GM19467 (cell line): ENCODE data around the gene ZNF865.

Experiments used
- ATAC-seq: cut with Tn5 transposase; IDR thresholded peaks from one replicate; pipeline ENCODE4 v1.9.1; 2021; ENCODE audit warnings: mild to moderate bottlenecking, moderate library complexity; ENCODE audit not compliant: unreplicated experiment

ZNF865 gene

DNA sequence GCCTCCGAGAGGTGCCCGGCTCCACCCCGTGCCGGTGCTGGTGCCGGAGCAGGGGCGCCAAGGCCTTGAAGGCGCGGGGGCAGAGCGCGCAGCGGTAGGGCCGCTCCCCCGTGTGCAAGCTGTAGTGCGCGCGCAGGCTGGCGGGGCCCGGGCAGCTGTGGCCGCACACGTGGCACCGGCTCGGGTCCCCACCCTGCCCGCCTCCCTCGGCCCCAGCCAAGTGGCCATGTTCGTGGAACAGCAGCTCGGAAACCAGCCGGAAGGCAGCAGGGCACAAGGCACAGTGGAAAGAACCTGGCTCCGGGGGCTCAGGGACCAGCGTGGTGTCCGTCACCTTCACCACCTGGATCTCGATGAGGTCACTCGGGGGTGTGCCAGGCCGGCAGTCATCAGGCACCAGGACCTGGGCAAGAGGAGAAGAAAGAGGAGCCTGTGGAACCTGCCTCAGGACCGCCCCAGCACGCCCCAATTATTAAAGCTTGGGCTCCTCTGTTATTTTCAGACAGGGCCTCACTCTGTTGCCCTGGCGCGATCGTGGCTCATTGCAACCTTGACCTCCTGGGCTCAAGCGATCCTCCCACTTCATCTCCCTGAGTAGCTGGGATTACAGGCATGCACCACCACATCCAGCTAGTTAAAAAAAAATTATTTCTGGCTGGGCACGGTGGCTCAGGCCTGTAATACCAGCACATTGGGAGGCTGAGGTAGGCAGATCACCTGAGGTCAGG lies 17.0 kb downstream of the ZNF865 start:
- ATAC-seq, result no peak

DNA sequence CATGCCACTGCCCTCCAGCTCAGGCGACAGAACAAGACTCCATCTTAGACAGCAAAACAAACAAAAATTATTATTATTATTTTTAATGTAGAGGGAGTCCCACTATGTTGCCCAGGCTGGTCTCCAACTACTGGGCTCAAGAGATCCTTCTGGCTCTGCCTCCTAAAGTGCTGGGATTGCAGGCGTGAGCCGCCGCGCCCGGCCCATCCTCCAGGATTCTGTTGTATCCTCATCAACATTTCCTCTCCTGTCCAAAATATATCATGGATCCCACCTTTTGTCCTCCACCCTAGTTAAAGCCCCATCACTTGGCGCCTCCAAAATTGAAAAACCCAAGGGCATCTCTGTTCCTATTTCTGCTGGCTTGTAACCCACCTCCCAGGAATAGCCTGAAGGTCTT lies 17.7 kb downstream of the ZNF865 start:
- no peak for ATAC-seq

DNA sequence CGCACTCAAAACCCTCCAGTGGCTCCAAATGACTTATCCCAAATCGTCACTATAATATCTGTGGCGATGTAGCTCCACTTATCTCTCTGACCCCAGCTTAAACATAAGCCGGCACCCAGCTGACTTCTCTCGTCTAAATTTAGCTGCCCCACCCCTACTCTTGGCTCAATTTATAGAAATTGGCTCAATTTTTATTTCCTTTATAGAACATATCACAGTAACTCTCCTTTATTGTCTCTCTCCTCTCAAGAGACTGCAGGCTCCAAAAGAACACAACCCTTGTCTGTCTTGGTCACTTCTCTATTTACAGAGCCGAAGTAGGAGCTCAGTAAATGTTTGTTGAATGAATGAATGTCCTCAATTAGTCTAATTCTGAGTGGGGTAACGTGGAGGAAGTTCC lies 18.1 kb downstream of the ZNF865 start:
- ATAC-seq, result no peak

GRCh38 chr19:55624109-55625003 lies 18.9 kb downstream of the ZNF865 start, which contains the start of gene ZNF784:
TSS of gene ZNF784 (minus strand) at chr19:55624566. CDS start at chr19:55624561, 5 bp downstream.
- ATAC-seq, result no peak

- ATAC-seq, result no peak
These were observed 19.5 kb downstream of the ZNF865 start for GRCh38 chr19:55625004-55625326.

GRCh38 chr19:55626350-55626749 lies 20.9 kb downstream of the ZNF865 start:
- no peak for ATAC-seq

DNA sequence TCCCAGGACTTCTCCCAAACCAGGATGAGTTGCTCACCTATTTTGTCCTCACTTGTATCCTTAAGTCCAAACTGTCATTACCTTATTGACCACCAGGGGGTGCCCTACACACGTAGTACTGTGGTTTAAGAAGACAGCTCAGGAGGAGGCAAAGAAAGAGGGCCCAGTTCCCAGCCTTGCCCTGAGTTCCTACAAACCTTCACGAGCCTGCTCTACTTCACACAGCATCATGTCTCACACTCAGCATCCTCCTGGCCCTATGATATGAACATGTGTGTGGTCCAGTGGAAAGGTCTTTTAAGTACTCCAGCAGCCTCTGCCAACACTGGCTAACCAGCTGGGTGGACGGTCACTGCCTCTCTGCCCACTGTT lies 27.0 kb downstream of the ZNF865 start:
- no peak for ATAC-seq

DNA sequence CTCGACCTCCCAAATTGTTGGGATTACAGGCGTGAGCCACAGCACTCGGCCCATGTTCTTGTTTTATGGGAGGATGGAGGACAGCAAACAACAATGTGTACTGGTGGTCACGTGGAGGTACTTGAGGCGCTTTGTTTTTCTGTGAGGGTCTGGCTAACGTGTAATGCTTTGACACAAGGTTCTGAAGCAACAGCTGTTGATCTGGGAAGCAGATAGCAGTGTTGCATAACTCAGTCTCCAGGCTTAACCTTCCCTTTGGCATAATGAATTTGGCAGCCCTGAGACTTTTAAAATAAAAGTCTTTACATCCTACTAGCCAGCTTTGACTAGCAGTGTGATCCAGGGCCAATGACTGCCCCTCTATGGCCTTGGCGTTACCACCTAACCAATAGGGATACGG lies 28.4 kb downstream of the ZNF865 start:
- no peak for ATAC-seq

DNA sequence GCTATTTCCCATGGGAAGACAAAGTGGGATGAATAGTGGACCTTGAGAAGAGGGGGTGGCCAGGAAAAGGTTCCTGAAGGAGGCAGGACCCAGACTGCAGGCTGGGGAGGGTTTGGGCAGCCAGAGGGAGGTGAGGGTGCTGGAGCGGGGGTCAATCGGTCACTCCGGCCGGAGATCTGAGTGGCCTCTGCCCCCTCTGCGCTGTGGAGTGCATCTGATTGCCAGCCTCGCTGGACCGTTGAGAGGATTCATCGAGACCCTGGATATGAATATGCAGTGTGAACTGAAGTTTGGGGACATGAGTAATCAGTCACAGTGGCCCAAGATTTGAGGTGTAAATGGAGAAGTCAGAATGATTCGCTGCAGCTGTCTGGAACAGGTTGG lies 29.9 kb downstream of the ZNF865 start:
- ATAC-seq, result no peak

DNA sequence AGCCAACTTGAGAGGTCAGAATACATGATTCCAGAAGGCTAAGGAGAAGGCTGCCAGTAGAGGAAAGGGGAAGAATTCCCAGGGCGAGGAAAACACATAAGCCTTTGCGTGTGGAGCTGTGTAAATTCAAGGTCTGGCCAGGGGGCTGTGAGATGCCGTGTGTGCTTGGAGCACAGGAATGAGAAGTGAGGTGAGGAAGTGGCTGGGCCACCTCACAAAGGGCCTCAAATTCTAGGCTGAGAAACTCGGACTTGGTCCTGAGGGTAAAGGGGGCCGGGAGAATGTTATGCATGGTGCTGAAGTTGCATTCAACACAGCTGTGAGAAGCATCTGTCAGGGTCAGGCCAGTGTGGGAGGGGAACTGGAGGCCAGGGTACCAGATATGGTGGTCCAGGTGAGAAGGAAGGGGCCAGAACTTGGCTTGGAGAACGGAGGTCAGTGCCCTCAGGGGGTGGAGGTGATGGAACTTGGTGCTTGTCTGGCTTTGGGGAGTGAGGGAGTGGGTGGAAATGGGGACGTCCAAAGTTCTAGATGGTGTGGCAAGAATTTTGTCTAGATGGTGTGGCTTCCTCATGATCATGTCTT lies 30.5 kb downstream of the ZNF865 start:
- no peak for ATAC-seq

DNA sequence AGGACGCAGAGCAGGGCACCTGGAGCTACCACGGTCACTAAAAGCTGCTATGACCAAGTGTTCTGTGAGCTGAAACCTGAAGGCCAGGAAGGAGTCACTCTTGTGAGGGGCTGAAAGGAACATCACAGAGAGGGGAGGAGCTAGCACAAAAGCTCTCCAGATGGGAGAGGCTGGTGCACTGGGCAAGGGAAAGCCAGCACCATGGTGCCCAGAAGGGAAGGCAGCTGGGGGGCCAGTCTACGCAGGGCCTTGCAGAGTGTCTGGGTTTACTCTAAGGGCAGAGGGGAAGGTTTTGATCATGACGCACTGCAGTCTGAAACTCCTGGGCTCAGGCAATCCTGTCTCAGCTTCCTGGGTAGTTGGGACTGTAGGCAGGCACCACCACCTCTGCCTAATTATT lies 31.3 kb downstream of the ZNF865 start:
- ATAC-seq, result no peak

DNA sequence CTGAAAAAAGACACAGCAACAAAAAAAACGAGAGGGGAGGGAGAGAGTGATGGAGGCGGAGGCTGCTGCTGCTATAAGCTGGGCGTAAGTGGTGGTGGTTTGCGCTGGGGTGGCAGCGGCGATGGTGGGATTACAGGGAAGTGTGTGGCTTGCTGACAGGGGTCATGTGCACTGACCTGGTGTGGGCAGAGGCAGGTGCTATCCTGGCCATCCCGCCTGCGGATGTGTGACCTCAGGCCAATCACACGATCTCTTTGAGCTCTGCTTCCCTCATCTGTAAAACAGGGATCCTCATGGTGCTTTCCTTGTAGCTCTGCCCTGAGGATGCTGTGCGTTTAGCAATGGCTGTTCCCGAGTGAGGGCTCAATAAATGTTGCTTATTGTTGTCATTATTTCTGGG lies 32.1 kb downstream of the ZNF865 start:
- ATAC-seq, result no peak

DNA sequence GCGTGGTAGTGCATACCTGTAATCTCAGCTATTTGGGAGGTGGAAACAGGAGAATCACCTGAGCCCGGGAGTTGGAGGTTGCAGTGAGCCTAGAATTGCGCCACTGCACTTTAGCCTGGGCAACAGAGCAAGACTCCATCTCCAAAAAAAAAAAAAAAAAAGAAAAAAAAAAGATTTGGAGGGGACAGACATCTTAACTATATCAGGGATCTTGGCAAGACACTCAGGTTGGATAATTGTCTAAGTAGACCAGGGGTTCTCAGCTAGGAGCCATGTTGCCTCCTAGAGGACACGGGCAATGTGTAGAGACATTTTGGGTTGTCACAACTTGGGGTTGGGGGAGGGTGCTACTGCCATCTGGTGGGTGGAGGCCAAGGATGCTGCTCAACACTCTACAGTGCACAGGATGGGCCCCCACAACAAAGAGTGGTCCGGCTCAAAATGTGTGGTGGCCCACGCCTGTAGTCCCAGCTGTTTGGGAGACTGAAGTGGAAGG lies 33.5 kb downstream of the ZNF865 start:
- ATAC-seq, result no peak

DNA sequence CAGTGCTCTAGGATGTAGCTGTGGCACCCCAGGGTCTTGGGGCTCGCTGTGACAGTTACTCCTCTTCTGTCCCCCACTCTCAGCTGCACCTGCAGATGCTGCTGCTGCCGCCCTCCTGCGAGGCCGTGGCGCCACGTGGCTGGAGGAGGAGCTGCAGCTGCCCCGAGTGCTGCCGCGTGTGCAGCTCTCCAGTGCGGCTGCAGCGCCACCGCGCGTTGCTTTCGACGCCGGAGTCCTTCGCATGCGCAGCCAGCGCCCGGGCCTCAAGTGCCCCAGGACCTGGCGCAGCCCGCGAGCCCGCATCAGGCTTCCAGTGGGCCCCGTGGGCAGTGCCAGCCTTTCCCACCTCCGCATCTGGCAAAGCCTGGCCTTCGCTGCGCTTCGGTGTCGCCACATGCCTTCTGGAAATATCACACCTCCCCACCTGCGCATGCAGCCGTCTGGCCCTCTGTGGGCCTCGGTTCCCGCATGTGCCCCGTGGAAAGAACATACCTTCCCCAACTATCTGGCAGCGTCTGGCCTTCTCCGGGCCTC lies 34.7 kb downstream of the ZNF865 start:
- ATAC-seq, result no peak

GRCh38 chr19:55640577-55641425 lies 35.4 kb downstream of the ZNF865 start, which contains the start of gene ZNF580:
TSS of gene ZNF580 (plus strand) at chr19:55641002. CDS start at chr19:55642509, 1,507 bp downstream.
- no peak for ATAC-seq

GRCh38 chr19:55641426-55642152 lies 36.1 kb downstream of the ZNF865 start:
- ATAC-seq, result no peak

GRCh38 chr19:55642153-55643002 lies 36.9 kb downstream of the ZNF865 start:
- no peak for ATAC-seq

- ATAC-seq, result no peak
These were observed 37.8 kb downstream of the ZNF865 start, which contains the start of gene ZNF581 for GRCh38 chr19:55643003-55643886. TSS of gene ZNF581 (plus strand) at chr19:55643649. CDS start at chr19:55644572, 923 bp downstream.
